Activated T-cell treated with anti-CD3 and anti-CD28 coated beads, Interleukin-2, amount 50 U/mL, for 72 hours (primary cell): ENCODE measurements around the gene YJU2. TPM values are rescaled to one million over a fixed set of nuclear protein-coding genes. Genes with fewer than 3 reads are reported as not detected.
"Not testable (repeated sequence)": the region's sequence is repeated elsewhere in the genome, so short reads cannot be mapped to it uniquely, and the experiment has no call there.

Experiments used
- ATAC-seq, 2 donors: fragments of 150-1000 bp; cut with Tn5 transposase; replicated peaks in 1 of 2; 2 replicates each; pipeline ENCODE4 v1.10.0; 2021; ENCODE audit warnings: moderate library complexity in 2 of 2, mild to moderate bottlenecking in 1 of 2
- DNase-seq, 2 donors: peaks; one replicate each; pipeline ENCODE4 v3.0.0; 2021 to 2022; ENCODE audit warnings: mixed read lengths in 1 of 2
- H3K27ac Mint-ChIP-seq: one replicate; pipeline ENCODE4 v1.8.0; 2022; ENCODE audit warnings: mild to moderate bottlenecking, moderate library complexity, mixed read lengths
- H3K27me3 Mint-ChIP-seq: one replicate; pipeline ENCODE4 v1.8.0; 2022; ENCODE audit warnings: low read depth, mixed read lengths
- H3K36me3 Mint-ChIP-seq, 2 donors: one replicate each; pipeline ENCODE4 v1.8.0; 2022; ENCODE audit warnings: mixed read lengths in 2 of 2, mild to moderate bottlenecking in 1 of 2; ENCODE audit not compliant: insufficient read depth in 2 of 2
- H3K4me1 Mint-ChIP-seq: one replicate; pipeline ENCODE4 v1.8.0; 2022; ENCODE audit warnings: low read depth, mixed read lengths
- H3K4me3 Mint-ChIP-seq, 2 donors: one replicate each; pipeline ENCODE4 v1.8.0; 2022; ENCODE audit warnings: mild to moderate bottlenecking in 2 of 2, mixed read lengths in 2 of 2, moderate library complexity in 2 of 2
- H3K9me3 Mint-ChIP-seq, 2 donors: one replicate each; pipeline ENCODE4 v1.8.0; 2022; ENCODE audit warnings: mixed read lengths in 2 of 2
- total RNA-seq, 2 donors: library from RNA; stranded (reverse); gene quantifications; one replicate each; pipeline ENCODE4 v1.2.3, GENCODE V29; 2022

Gene YJU2
- total RNA-seq, 2 donors from 2014 or later = 27.3 to 32.7 TPM

GRCh38 chr19:4284176-4284958, 37.5 kb downstream of the YJU2 start:
- no peak overlapping the region for H3K4me3 Mint-ChIP-seq
- peaks cover 12% of the 10 kb centered on the region for H3K27me3 Mint-ChIP-seq
- H3K36me3 Mint-ChIP-seq = peaks cover 0 to 2% of the 10 kb centered on the region in 2 donors
- no peaks in the 10 kb centered on the region for H3K9me3 Mint-ChIP-seq
- H3K4me1 Mint-ChIP-seq = peaks cover 5% of the 10 kb centered on the region
- ATAC-seq (peak in 1 of 2 donors; percentile 22), DNase-seq (no peak)
- no peak overlapping the region for H3K27ac Mint-ChIP-seq

DNA sequence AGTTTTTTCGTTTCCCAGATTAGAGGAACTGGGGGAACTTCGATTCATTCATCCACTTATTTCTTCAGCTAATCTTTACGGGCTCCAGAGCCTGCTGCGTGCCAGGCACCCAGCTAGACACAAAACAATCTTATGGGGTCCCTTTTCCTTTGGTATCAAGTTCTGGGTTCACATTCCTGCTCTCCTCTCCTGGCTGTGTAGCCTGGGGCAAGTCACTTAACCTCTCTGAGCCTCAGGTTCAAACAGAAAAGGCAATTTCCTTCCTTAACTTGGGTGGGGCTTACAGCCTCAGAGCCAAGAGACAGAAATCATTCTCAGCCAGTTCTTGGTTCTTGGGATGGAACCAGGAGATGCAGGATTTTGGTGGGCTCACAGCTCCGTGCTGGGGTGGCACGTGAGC, 38.1 kb downstream of the YJU2 start:
- no peak for DNase-seq
- H3K4me1 Mint-ChIP-seq = peaks cover under 1% of the 10 kb centered on the region
- H3K27me3 Mint-ChIP-seq = peaks cover 7% of the 10 kb centered on the region
- ATAC-seq = no peak
- no peak overlapping the region for H3K27ac Mint-ChIP-seq
- H3K36me3 Mint-ChIP-seq = peaks cover 0 to under 1% of the 10 kb centered on the region in 2 donors
- H3K9me3 Mint-ChIP-seq = no peaks in the 10 kb centered on the region
- no peak overlapping the region for H3K4me3 Mint-ChIP-seq

- not testable (repeated sequence) for H3K27me3 Mint-ChIP-seq, H3K9me3 Mint-ChIP-seq, H3K36me3 Mint-ChIP-seq, ATAC-seq, DNase-seq, H3K27ac Mint-ChIP-seq, H3K4me1 Mint-ChIP-seq, H3K4me3 Mint-ChIP-seq
These were observed 39.3 kb downstream of the YJU2 start for GRCh38 chr19:4286141-4286540.

DNA sequence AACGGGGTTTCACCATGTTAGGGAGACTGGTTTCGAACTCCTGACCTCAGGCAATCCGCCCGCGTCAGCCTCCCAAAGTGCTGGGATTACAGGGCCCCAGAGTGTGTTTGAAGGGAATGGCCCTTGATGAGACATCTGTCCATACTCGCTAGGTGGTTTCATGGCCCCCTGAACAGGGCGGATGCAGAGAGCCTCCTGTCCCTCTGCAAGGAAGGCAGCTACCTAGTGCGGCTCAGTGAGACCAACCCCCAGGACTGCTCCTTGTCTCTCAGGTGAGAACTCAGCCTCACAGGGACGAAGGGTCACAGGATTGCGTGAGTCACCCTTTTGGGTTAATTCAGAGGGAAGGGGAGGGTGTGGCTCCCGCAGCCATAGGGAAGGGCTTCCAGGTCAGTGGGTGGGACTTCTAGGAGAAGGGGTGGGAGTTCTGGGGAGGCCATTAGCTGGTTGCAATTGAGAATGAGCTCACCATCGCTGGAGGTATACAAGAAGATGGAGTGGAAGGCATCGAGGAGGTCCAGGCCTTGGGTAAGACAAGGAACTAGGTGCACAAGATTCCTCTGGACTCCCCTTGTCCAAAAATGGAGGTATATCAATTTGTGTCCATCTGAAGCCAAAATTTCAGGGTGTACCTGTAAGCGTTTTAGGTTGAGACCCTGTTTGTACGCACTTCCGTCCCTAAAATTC, 41.4 kb downstream of the YJU2 start:
- Mint-ChIP-seq H3K27me3 (no peaks in the 10 kb centered on the region), H3K9me3 (no peaks in the 10 kb centered on the region), H3K36me3 (no peaks in the 10 kb centered on the region), H3K4me3 (no peak overlapping the region), H3K4me1 (no peaks in the 10 kb centered on the region), H3K27ac (no peak overlapping the region)
- no peak for ATAC-seq
- DNase-seq = no peak

DNA sequence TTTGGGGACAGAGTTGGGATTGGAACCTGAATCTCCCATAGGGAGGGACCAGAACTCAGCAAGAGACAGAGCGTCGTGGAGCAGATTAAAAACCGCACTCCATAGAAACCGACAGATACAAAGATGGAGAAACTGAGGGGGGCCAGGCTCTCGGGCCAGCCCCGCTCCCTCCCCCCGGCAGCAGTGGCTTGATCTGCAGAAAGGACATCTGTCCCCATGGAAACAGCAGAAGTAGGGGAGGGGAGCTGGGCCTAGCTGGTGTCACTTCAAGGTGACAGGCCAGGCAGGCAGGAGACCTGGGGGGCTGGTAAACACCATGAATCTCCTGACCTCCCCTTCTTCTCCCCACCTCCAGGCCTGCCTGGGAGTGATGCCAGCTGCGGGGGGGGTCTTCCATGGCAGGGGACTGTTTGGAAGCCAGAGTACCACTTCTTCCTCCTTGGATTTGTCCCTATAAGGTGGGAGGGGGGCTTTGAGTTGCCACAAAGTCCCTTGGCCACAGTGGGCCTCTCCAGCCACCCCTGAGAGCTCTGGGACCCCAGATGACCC, 44.4 kb downstream of the YJU2 start:
- ATAC-seq = no peak
- H3K27me3 Mint-ChIP-seq = no peaks in the 10 kb centered on the region
- DNase-seq = no peak
- H3K4me1 Mint-ChIP-seq = no peaks in the 10 kb centered on the region
- no peaks in the 10 kb centered on the region for H3K36me3 Mint-ChIP-seq
- H3K4me3 Mint-ChIP-seq = no peak overlapping the region
- no peak overlapping the region for H3K27ac Mint-ChIP-seq
- no peaks in the 10 kb centered on the region for H3K9me3 Mint-ChIP-seq

DNA sequence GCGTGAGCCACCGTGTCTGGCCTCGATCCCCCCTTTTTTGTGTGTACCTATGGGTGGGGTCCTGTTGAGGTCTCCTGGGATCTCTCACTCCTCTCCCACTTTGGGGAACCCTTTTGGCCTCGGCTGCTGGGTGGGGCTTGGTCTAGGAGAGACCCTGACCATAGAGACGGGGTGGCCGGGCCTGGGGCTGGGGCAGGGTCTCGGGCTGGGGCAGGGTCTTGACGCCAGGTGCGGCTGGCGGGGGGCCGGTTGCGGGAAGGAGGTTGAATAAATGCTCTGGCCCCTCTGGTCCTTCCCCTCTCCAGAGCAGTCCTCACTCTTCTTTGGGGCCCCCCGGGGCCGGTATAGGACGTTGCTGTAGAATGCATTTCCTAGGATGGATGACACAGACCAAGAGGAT, 45.6 kb downstream of the YJU2 start:
- no peak overlapping the region for H3K27ac Mint-ChIP-seq
- ATAC-seq = no peak
- H3K36me3 Mint-ChIP-seq = no peaks in the 10 kb centered on the region
- no peak for DNase-seq
- no peaks in the 10 kb centered on the region for H3K27me3 Mint-ChIP-seq
- H3K4me3 Mint-ChIP-seq = no peak overlapping the region
- H3K4me1 Mint-ChIP-seq = no peaks in the 10 kb centered on the region
- no peaks in the 10 kb centered on the region for H3K9me3 Mint-ChIP-seq

DNA sequence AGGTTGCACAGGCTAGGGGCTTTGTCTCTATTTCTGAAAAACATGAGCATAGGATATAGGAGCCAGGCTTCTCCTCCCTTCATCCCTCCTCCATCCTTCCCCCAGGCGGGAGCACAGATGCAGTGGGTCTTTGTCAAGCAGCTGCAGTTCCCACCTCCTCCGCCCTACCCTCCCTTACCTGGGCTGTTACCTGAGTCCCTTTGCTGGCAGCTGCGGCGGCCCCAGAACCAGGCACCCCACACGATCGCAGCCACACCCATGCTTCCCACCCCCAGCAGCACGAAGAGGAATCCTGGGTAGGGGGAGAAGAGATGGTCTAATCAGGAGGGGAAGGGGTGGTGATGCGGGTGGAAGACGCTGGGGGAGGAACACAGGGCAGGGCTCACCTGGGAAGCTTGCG, 47.5 kb downstream of the YJU2 start:
- DNase-seq (no peak), ATAC-seq (no peak)
- H3K27me3 Mint-ChIP-seq = no peaks in the 10 kb centered on the region
- no peak overlapping the region for H3K27ac Mint-ChIP-seq
- H3K4me3 Mint-ChIP-seq = no peak overlapping the region
- H3K9me3 Mint-ChIP-seq = no peaks in the 10 kb centered on the region
- H3K36me3 Mint-ChIP-seq = no peaks in the 10 kb centered on the region
- H3K4me1 Mint-ChIP-seq = peaks cover 15% of the 10 kb centered on the region

- Mint-ChIP-seq H3K27ac (no peak overlapping the region), H3K4me3 (no peak overlapping the region), H3K4me1 (peaks cover 26% of the 10 kb centered on the region), H3K36me3 (no peaks in the 10 kb centered on the region), H3K27me3 (no peaks in the 10 kb centered on the region), H3K9me3 (no peaks in the 10 kb centered on the region)
- ATAC-seq = no peak
- no peak for DNase-seq
These were observed 49.3 kb downstream of the YJU2 start for GRCh38 chr19:4295972-4296771.

DNA sequence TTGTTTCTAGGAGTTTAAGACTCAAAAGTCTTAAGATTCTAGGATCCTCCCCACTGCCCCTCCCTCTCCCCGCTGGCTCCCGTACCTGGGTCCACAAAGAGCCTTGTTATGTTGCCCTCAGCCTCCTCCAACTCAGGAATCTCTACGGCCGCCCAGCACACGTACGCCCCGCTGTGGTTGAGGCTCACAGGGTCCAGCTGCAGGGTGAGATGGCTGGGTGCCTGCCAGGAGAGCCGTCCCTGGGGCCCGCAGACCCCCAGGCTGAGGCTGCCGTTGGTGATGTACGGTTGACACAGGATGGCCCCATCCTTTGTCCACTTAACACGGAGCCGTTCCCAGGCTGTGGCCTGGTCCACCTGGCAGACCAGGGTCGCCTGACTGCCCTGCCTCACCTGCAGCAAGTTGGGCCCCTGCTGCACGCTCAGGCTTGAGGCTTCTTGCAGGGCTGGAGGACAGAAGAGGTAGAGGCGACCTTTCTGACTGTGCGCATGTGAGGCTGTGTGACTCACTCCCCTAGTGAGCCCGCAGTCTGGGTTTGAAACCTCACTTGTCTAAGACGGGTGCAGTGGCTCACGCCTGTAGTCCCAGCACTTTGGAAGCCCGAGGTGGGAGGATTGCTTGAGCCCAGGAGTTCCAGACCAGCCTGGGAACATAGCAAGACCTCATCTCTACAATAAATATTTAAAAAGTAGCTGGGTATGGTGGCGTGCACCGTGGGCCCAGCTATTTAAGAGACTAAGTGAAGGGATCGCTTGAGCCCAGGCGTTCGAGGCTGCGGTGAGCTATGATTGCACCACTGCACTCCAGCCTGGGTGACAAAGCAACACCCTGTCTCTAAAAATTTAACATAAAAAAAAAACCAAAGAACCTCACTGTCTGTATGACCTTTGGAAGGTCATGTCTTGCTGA, 51.3 kb downstream of the YJU2 start:
- H3K36me3 Mint-ChIP-seq = no peaks in the 10 kb centered on the region
- H3K4me1 Mint-ChIP-seq = peaks cover 42% of the 10 kb centered on the region
- peak; percentile 53 to 66 for DNase-seq
- peak overlapping the region in 1 of 2 donors; percentile 21 for H3K4me3 Mint-ChIP-seq
- no peaks in the 10 kb centered on the region for H3K9me3 Mint-ChIP-seq
- H3K27ac Mint-ChIP-seq = no peak overlapping the region
- peak; percentile 86 to 88 for ATAC-seq
- H3K27me3 Mint-ChIP-seq = no peaks in the 10 kb centered on the region

- Mint-ChIP-seq H3K4me3 (peak overlapping the region in 1 of 2 donors; percentile 21), H3K9me3 (no peaks in the 10 kb centered on the region), H3K27me3 (no peaks in the 10 kb centered on the region), H3K36me3 (no peaks in the 10 kb centered on the region), H3K27ac (no peak overlapping the region), H3K4me1 (peaks cover 51% of the 10 kb centered on the region)
- DNase-seq (no peak), ATAC-seq (peak; percentile 3 to 4)
These were observed 52.1 kb downstream of the YJU2 start for GRCh38 chr19:4298810-4299550.

- ATAC-seq (no peak), DNase-seq (no peak)
- peak overlapping the region; percentile 49 to 82 for H3K4me3 Mint-ChIP-seq
- H3K4me1 Mint-ChIP-seq = peaks cover 61% of the 10 kb centered on the region
- no peaks in the 10 kb centered on the region for H3K36me3 Mint-ChIP-seq
- no peaks in the 10 kb centered on the region for H3K27me3 Mint-ChIP-seq
- no peak overlapping the region for H3K27ac Mint-ChIP-seq
- H3K9me3 Mint-ChIP-seq = no peaks in the 10 kb centered on the region
These were observed 53.7 kb downstream of the YJU2 start for GRCh38 chr19:4300589-4300988.
